ENCODE measurements around the gene THSD7A.

DNA sequence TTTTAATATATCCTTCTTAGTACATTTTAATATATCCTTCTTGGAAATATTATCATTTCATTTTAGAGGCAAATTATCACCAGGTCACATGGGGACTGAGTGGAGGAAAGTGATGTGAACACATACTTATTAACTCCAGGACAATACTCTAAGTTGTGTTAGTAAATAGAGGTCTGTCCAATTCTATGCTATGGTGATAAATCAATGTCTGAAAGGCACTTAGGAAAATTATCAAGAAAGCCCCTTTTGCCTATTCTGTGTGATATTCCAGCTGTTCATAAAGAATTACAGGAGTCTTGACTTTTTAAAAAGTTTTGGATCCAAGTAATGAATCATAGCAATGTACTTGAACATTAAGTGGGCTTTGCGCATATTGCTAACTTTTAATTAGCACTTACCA, 88.5 kb downstream of the THSD7A start:
- TF ChIP-seq SMAD1 (IDR thresholded peaks at IDR 0.05; ENCODE audit: low read depth, low read length, partially characterized antibody) (no peak), DNMT1 (IDR thresholded peaks at IDR 0.05) (no peak), CHD1 (IDR thresholded peaks at IDR 0.05; ENCODE audit: low read length) (no peak), NR2C1 (IDR thresholded peaks at IDR 0.05) (no peak), NR2C1 (tag; IDR thresholded peaks at IDR 0.05) (no peak), TAF1 (IDR thresholded peaks at IDR 0.05; ENCODE audit: control insufficient read depth, extremely low read depth, insufficient read depth, low read length, severe bottlenecking) (no peak), MYC (IDR thresholded peaks at IDR 0.05; ENCODE audit: low read depth, low read length) (no peak), MYC (CRISPR knock-in tag; IDR thresholded peaks at IDR 0.05; ENCODE audit: borderline replicate concordance, low read depth) (no peak), ZBTB43 (CRISPR knock-in tag; IDR thresholded peaks at IDR 0.05) (no peak), FOXM1 (IDR thresholded peaks at IDR 0.05; ENCODE audit: low read depth) (no peak), FOXM1 (CRISPR knock-in tag; IDR thresholded peaks at IDR 0.05; ENCODE audit: low read depth) (no peak)
- TF ChIP-seq, protein P1, sequence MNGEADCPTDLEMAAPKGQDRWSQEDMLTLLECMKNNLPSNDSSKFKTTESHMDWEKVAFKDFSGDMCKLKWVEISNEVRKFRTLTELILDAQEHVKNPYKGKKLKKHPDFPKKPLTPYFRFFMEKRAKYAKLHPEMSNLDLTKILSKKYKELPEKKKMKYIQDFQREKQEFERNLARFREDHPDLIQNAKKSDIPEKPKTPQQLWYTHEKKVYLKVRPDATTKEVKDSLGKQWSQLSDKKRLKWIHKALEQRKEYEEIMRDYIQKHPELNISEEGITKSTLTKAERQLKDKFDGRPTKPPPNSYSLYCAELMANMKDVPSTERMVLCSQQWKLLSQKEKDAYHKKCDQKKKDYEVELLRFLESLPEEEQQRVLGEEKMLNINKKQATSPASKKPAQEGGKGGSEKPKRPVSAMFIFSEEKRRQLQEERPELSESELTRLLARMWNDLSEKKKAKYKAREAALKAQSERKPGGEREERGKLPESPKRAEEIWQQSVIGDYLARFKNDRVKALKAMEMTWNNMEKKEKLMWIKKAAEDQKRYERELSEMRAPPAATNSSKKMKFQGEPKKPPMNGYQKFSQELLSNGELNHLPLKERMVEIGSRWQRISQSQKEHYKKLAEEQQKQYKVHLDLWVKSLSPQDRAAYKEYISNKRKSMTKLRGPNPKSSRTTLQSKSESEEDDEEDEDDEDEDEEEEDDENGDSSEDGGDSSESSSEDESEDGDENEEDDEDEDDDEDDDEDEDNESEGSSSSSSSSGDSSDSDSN (IDR thresholded peaks at IDR 0.05; ENCODE audit: borderline replicate concordance in 1 of 2, low read depth in 2 of 2, low read length in 2 of 2) = no peak
